Right ventricle myocardium superior (tissue), 1 donor: ENCODE measurements around the gene LCORL. TPM values are rescaled to one million over a fixed set of nuclear protein-coding genes. Genes with fewer than 3 reads are reported as not detected.
"Not testable (repeated sequence)": the region's sequence is repeated elsewhere in the genome, so short reads cannot be mapped to it uniquely, and the experiment has no call there.

Experiments used
- ATAC-seq: fragments of 200-7000 bp; cut with Tn5 transposase; one replicate; pipeline ENCODE4 v1.9.1; 2020; ENCODE audit warnings: mild to moderate bottlenecking; ENCODE audit not compliant: poor library complexity
- DNase-seq: peaks from one replicate; pipeline ENCODE4 v3.0.0-alpha.2; 2020
- intact Hi-C: fragments of 100-400 bp; cut with DNase I; formaldehyde crosslinking; loops from one replicate; pipeline ENCODE4 v1.11.2; 2022
- long read RNA-seq: library from polyadenylated mRNA; unstranded; transcript quantifications from one replicate; pipeline ENCODE4 v2.0.0, GENCODE V29; 2021
- total RNA-seq: library from RNA; stranded (reverse); fragmentation: NEBNext Ultra II Directional; extraction: Animal tissue kit (Norgen Biotek cat#: 25700); gene quantifications from one replicate; pipeline ENCODE4 v1.2.1, GENCODE V29; 2021
- donor health status: DM: no; HTN: yes; CAD: no; lungs with severe emphysema.

LCORL gene
- 7.7 TPM for total RNA-seq
- long read RNA-seq, partial matches to known transcripts: 0 of 2 reads
- long read RNA-seq, other reads (novel, unspliced or antisense): 2 of 2 reads

DNA sequence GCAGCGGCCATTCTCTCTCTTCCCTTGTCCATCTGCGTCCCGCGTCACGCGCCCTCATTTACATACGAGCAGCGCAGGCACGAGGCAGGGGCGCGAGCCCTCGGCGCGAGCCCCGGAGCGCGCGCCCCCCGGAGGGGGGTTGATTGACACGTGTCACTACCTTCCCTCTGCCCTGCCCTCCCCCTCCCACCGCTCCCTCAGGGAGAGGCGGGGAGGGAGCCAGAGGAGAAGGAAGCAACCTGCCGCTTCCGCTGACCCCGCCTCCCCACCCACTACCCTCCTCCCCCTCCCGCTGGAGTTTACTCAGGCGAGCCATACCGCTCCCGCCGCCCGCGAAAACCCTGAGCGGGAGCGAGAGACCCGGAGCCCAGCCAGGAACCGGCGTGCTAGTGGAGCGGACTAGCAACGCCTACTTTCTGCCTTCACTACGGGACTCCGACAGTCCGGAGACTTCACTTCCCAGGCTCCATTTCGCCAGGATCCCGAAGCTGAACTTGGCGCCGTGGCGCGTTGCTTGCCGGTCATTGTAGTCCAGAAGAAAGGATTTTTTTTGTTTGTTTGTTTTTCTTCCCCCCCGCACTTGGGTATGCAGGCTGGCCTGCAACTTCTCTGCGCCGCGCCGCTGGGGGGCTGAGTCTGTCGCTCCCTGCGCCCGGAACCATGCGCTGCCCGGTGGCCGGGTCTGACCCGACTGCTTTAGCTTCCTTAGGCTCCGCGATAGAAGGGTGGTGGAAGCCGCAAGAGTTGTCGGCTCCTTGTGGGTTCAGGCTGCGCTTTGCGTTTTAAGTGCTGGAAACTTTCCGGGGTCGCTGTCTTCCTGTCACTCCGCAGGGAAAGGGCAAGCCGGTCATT, at the start of gene LCORL:
LCORL (minus strand) TSS at position 36 of the 852 bp plus-strand sequence; CDS start at position 32, 4 bp downstream.
- peak; percentile 96 for DNase-seq
- intact Hi-C loops: loop anchor here (5.0 kb wide), 1 partner anchor 210 kb away; the partner anchor contains the start of genes DCAF16 and NCAPG
- peak; percentile 92 for ATAC-seq

DNA sequence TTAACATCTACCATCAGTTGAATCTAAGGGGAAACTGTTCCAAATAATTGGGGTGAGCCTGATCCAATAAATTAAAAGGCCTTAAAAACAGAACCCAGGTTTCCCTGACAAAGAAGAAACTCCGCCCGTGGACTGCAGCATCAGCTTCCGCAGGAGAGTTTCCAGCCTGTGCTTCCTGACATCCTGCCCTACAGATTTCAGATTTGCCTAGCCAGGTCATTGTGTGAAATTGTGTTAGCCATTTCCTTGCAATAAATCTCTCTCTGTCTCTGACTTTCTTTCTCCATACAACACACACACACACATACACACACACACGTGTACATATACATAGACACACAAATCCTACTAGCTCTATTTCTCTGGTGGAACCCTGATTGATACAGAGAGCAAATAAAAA, 48.3 kb upstream of the LCORL start:
- DNase-seq (no peak), ATAC-seq (no peak)
- intact Hi-C loops: no loop called here

DNA sequence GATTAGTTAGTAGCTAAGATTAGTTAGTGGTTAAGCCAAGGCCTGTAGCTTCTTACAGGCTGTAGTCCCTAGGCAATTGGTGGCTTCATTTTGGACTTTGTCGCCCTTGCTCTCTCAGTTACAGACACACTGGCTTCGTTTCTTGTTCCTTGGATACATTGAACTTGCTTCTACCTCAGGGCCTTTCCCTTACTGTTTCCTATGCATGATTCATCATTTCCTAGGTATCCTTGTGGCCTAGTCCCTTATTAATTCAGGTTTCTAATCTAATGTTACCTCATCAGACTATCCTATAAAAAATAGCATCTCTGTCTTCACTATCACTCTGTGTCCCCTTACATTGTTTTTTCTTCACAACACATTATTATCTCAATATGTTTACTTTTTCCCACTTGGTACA, 45.5 kb upstream of the LCORL start:
- intact Hi-C loops: no loop called here
- no peak for ATAC-seq
- no peak for DNase-seq

DNA sequence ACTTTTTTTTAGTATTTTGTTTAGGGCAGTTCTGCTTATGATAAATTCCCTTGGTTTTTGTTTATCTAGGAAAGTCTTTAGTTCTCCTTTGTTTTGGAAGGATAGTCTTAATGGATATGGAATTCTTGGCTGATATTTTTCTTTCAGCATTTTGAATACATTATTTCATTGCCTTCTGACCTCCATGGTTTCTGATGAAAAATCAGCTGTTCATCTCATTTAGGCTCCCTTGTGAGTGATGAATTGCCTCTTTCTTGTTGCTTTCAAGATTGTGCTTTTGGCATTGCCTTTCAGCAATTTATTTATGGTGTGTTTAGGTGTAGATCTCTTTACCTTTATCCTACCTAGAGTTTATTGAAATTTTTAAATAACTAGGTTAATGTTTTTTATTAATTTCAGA, 41.5 kb upstream of the LCORL start:
- no peak for DNase-seq
- no peak for ATAC-seq
- intact Hi-C loops: no loop called here

DNA sequence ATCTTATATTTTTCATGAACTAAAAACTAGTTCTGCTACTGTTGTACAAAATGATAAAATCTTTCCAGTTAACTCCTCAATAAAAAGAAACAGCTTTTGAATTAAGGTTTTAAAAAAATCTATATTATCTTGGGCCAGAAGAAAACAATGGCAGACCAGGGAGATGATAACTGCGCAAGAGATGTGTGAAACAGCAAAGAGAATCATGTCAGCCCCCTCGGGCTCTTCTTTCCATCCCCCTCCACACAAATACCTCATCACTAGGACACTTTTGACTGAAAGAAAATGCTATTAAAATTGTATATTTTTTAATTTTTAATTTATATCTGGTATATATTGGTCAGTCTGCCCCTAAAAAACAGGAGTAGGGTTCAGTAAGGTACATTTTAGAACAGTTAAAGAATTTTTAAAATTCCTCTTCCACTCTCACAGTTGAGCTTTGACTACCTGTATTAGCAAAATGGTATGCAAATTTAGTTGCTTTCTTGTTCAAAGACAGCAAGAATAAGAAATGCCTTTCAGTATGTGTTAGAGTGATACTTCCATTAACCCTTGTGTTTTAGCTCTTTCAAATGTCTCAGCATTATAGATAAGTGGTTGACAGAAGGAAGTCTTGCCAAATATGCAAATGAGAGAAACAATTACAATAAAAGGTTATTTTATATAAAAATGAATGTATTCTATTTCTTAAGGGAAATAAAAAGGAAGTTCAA, 36.4 kb upstream of the LCORL start:
- no peak for ATAC-seq
- no peak for DNase-seq

DNA sequence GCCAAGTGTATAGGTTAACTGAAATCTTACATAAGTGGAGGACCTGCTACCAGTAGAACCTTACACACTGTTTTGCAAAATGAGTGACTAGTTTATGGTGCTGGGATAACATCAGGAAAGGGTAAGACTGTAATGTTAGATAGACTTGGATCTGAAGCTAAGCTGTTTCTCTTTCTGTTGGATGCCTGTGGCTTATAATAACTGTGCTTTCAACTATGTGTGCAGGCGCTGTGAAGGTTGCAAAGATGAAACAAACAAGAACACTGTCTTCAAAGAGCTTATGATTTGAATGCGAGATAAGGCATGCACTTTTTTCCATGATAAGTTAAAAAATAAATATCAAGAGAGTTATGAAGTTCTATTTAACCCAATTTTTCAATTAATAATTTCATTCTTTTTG, 34.5 kb upstream of the LCORL start:
- intact Hi-C loops: no loop called here
- DNase-seq: no peak
- no peak for ATAC-seq

More for the DNA sequence above, 36.4 kb upstream of the LCORL start:
- intact Hi-C loops: no loop called here

DNA sequence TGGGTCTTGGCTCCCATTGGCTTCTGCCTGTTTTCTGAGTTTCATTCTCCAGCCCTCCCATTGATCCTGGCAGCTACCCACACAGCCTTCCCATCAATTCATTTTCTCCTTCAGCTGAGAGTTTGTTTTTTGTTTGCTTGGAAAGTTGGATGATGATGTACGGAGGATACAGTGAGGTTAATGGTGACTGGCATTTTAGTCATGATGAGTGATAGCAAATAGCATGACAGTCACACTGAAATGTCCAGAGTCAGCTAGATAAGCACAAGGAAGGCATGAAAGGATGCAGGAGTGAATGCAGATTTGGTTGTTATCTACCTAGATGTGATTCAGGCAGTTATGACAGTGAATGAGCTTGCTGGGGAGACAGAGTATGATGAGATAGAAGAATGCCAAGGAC, 30.6 kb upstream of the LCORL start:
- ATAC-seq (no peak), DNase-seq (no peak)
- intact Hi-C loops: no loop called here

DNA sequence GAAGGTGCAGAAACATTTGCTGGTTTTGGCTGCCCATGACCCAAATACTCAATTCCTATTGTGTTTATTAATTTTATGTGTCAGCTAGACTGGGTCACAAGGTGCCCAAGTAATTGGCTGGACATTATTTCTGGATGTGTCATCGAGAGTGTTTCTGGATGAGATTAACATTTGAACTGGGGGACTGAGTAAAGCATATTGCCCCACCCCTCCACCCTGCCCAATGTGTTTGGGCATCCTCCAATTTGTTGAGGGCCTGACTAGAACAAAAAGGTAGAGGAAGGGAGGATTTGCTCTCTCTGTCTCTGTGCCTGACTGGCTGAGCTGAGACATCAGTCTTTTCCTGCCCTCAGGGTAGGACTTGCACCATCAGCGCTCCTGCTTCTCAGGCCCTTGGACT, 29.7 kb upstream of the LCORL start:
- intact Hi-C loops: no loop called here

DNA sequence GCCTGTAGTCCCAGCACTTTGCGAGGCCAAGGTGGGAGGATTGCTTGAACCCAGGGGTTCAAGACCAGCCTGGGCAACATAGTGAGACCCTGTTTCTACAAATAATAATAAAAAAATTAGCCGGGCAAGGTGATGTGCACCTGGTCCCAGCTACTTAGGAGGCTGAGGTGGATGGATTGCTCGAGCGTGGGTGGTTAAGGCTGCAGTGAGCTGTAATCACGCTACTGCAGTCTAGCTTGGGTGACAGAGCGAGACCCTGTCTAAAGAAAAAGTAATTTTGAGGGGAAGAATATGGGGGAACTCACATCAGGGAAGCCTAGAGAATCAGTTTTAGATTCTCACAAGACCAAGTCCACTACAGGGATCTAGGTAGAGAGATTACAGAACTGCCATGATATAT, 28.9 kb upstream of the LCORL start:
- intact Hi-C loops: no loop called here
- ATAC-seq (no peak), DNase-seq (no peak)

More for the DNA sequence above, 29.7 kb upstream of the LCORL start:
- no peak for DNase-seq
- ATAC-seq: no peak

DNA sequence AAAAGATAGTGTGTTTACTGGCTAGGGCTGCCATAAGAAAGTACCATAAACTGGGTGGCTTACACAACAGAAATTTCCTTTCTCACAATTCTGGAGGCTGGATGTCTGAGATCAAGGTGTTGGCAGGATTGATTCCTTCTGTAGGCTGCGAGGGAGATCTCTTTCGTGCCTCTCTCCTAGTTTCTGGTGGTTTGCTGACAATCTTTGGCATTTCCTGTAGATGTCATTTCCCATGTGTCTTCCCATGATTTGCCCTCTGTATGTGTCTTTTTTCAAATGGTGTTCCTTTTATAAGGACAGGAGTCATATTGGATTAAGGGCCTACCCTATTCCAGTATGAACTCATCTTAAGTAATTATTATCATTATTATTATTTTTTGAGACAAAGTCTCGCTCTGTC, 27.9 kb upstream of the LCORL start:
- intact Hi-C loops: no loop called here
- DNase-seq (no peak), ATAC-seq (no peak)

DNA sequence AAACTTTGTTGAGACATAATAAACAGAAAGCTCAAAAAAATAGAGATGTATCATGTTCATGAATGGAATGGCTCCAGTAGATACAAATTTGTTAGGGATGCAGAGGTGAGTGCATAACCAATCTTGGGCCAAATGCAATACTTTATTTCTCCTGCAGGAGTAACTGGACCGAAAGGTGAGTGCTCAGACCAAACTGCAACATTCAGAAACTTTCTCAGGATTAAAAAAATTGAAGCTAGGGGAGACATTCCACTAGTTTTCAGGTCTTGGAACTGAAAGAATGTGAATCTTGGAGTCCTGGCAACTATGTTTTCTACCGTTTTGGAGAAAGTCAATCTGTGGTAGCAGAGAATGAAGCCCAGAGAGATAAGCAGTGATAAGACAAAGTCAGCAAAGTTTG, 21.2 kb upstream of the LCORL start:
- intact Hi-C loops: no loop called here
- ATAC-seq (no peak), DNase-seq (no peak)

DNA sequence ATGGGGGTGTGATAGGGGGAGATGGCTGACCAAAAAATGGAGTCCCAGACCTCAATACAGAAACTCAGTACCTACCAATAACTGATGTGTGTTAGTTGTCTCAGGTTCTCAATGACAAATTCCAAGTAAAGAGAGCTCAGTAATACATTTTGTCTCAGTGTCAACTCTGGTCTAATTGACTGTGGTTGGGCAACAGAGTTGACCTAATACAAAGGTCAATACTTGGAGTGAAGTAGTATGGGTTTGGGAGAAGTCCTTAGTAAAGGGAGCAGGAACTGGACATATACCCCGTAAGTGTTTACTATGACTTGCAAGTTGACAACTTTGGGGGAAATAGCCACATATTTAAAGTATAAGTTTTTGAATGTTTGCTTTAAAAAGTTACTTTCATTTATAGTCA, 20.5 kb upstream of the LCORL start:
- intact Hi-C loops: no loop called here
- DNase-seq: no peak
- no peak for ATAC-seq

DNA sequence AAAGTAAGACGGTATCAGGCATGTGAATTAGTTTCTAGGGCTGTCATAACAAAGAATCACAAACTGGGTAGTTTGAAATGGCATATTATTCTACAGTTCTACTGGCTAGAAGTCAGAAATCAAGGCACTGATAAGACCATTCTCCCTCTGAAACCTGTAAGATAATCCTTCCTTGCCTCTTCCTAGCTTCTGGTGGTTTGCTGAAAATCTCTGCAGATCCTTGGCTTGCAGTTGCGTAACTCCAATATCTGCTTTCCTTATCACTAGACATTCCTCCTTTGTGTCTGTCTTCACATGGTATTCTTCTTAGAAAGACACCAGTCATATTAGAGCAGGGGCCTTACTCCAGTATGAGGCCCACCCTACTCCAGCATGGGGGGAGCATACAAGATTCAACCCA, 19.6 kb upstream of the LCORL start:
- DNase-seq (no peak), ATAC-seq (no peak)
- intact Hi-C loops: no loop called here

DNA sequence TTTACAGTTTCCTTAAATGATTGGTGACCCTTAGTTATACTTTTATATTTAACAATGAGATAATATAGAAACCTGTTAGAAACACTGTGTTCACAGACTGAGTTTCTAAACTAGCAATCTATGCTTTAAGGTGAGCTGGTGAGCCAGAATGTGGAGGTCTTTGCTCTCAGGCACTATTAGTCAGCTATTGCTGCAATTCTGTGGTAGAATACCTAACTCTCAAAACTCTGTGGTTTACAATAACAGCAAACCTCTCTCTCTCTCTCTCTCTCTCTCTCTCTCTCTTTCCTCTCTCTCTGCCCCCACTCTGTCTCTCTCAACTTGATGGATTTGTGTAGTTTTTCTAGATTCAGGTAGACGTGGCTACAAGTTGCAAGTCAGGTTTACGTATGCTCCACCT, 17.6 kb upstream of the LCORL start:
- DNase-seq: no peak
- ATAC-seq: no peak
- intact Hi-C loops: no loop called here

DNA sequence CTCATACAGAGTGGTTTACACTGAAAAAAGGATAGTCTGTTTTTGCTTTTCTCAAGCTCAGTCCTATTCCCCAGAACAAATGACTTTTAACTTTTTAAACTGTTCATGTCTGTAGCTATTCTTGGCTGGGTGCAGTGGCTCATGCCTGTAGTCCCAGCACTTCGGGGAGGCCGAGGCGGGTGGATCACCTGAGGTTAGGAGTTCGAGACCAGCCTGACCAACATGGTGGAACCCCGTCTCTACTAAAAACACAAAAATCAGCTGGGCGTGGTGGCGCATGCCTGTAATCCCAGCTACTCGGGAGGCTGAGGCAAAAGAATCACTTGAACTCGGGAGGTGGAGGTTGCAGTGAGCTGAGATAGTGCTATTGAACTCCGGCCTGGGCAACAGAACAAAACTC, 14.8 kb upstream of the LCORL start:
- intact Hi-C loops, DNase-seq, ATAC-seq: not testable (repeated sequence)

DNA sequence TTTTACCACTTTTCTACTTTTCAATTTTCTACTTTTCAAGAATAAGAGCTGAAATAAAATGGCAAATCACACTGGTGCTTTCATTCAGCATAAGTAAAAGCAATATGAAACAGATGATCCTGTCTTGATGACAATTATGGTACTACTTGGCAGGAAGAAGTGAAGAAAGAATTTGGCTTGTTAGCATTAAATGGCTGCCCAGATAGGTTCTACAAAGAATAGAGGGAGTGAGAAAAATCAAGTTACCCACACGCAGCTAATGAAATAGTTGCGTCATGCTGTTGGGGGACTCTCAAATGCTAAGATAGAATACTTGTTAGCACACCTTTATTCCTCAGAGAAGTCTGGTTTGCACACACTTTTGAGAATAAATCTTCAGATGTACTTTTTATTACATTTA, 12.5 kb upstream of the LCORL start:
- ATAC-seq: no peak
- DNase-seq: no peak
- intact Hi-C loops: no loop called here

DNA sequence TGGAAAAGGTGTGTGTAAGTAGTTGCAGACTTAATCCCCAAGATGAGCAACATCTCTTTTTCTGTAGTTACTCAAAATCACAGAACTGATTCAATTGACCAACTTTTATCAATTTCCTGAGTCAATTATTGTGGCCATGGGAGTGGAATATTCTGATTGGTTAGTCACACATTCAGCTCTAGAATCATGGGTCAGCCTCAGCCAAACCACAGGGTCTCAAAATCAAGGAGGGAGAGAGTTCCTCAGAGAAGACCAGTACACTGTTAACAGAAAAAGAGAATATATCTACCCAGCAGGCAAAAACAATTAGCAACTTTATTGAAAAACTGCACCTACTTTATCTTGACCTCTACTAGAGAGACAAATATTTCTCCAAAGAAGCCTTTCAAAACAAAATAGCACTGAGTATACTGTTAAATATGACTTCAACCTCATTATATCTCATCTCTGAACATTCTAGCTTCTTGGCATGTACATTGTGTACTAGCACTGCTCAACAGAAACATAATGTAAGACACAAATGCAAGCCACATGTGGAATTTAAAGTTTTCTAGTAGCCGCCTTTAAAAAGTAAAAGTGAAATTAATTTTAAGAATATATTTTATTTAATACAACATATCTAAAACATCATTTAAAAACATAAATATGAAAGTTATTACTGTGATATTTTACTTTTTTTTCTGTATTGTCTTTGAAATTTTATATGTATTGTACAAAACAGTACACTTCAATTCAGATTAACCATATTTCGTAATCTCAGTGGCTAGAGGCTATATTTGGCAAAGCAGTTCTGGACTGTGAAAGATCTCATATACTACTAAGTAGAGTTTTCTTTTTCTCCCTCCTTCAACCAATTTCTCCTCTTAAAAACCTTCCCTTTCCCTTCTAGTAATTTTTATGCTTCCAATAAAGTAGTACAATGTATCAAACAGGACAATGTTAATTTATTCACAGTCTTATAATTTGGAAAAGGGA, 11.8 kb upstream of the LCORL start:
- ATAC-seq (no peak), DNase-seq (no peak)
- intact Hi-C loops: no loop called here

DNA sequence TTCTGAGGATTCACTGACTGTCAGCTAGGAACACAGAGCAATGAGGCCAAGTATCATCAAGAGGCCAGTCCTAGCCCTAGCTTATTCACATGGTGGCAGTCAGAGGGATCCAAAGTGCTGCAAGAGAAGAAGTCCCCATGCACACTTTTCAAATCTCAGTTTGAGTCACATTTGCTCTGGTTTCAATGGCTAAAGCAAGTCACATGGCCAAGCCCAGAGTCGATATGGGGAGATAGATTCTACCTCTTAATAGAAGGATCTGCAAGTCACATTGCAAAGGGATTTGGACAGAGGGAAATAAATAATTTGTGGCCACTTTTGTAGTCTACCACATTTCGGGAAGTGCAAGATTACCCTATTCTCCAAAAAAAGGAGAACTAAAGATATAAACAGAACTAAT, 3.7 kb upstream of the LCORL start:
- intact Hi-C loops: no loop called here
- DNase-seq (no peak), ATAC-seq (no peak)

DNA sequence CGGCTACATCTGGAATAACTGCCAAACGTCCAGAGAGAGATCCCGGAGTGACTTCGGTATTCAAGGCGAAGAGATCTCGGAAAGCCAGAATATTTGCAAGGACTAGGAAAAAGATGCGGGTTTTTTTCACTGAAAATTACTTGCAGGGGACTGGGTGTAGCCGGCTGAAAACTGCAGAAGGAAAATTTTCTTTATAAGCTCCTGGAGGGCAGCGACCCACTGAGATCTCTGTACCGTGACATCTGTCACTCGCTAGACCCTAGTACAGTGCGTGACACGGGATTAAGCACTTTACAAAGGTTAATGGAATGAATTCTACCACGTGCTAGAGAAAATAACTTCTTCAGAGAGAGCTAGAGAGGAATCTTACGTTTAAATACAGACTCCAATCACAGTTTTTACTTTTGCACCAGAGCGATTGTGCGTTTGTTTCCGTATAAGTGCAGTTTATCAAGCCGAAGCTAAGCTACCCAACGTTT, 1.1 kb upstream of the LCORL start:
- intact Hi-C loops: loop anchor here (5.0 kb wide), 1 partner anchor 210 kb away; the partner anchor contains the start of genes DCAF16 and NCAPG
- DNase-seq: no peak

More for the DNA sequence above, 1.1 kb upstream of the LCORL start:
- no peak for ATAC-seq
